ENCODE results near the gene UGDH.

GRCh38 chr4:39571054-39571453 is 43.8 kb upstream of the UGDH start:
- TF ChIP-seq, protein P1, sequence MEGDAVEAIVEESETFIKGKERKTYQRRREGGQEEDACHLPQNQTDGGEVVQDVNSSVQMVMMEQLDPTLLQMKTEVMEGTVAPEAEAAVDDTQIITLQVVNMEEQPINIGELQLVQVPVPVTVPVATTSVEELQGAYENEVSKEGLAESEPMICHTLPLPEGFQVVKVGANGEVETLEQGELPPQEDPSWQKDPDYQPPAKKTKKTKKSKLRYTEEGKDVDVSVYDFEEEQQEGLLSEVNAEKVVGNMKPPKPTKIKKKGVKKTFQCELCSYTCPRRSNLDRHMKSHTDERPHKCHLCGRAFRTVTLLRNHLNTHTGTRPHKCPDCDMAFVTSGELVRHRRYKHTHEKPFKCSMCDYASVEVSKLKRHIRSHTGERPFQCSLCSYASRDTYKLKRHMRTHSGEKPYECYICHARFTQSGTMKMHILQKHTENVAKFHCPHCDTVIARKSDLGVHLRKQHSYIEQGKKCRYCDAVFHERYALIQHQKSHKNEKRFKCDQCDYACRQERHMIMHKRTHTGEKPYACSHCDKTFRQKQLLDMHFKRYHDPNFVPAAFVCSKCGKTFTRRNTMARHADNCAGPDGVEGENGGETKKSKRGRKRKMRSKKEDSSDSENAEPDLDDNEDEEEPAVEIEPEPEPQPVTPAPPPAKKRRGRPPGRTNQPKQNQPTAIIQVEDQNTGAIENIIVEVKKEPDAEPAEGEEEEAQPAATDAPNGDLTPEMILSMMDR (IDR thresholded peaks at IDR 0.05), result no peak
- TF ChIP-seq POLR2A (IDR thresholded peaks at IDR 0.05), result no peak

Data from transverse colon (tissue), 3 donors.